NOMO-1 treated with DMSO at 0.1 percent for 48 hours (cell line): ENCODE measurements around the gene BRMS1.

Experiments
- DNase-seq: peaks from one replicate; lab custom pipeline; 2025; ENCODE audit not compliant: unreplicated experiment; lab: John Stamatoyannopoulos, UW

Gene BRMS1

DNA sequence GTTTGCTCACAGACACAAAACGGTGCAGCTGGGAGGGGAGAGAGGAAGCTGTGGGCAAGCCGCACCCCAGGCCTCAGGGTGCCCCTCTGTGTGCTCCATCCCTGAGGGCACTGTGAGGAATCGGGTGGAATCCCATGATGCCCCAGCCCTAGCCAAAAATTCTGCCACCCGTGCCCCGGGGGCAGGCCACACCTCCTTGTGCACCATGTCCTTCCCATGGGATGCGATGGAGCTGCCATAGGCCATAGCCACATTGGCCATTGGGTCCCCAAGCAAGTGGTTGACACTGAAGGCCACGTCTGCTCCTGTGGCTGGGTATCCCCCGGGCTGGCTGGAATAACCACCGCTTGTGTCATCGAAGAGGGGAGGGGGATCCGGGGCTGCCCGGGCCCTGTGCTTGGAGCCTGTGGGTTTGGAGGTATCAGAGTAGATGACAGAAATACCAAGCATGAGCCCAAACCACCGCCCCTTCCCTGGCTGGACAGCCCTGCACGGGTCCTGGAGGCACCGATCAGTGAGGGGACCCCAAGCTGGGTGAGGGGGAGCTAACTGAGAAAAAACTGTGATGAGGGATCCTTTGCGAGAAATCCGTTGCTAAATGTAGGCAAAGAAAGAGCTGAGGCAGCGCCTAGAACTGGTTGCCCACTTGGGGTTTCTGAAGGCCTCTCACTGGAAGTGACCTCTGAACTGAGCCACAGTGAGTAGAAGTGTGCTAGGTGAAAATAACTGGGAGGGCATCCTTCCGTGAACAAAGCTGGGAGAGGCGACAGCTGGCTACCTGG lies 56.8 kb downstream of the BRMS1 start:
- no peak for DNase-seq
